DOHH2 (cell line): ENCODE data around the gene ZDHHC16.

ENCODE experiments used
- H3F3A ChIP-seq: fragments of 200-600 bp; sonication (generic), shearing (Covaris generic); 2 replicates; pipeline ENCODE4 v1.6.0; 2016; ENCODE audit warnings: antibody characterized with exemption, mild to moderate bottlenecking; ENCODE audit not compliant: control insufficient read depth, insufficient read depth
- H3K27ac ChIP-seq: fragments of 200-600 bp; sonication (generic); 2 replicates; pipeline ENCODE4 v1.5.1; 2014; ENCODE audit warnings: low read depth, mild to moderate bottlenecking, low read length, moderate library complexity
- H3K27me3 ChIP-seq: fragments of 200-600 bp; sonication (generic); 2 replicates; pipeline ENCODE4 v1.6.1; 2014; ENCODE audit warnings: mild to moderate bottlenecking, low read length, mixed read lengths; ENCODE audit not compliant: control insufficient read depth
- H3K36me3 ChIP-seq: fragments of 200-600 bp; sonication (generic); 2 replicates; pipeline ENCODE4 v1.6.1; 2014; ENCODE audit warnings: mild to moderate bottlenecking, low read length, moderate library complexity, mixed read lengths; ENCODE audit not compliant: control insufficient read depth
- H3K4me1 ChIP-seq: fragments of 200-600 bp; sonication (generic); 2 replicates; pipeline ENCODE4 v1.6.1; 2014; ENCODE audit warnings: mild to moderate bottlenecking, low read length, mixed read lengths; ENCODE audit not compliant: control insufficient read depth
- H3K4me2 ChIP-seq: fragments of 200-600 bp; sonication (generic); 2 replicates; pipeline ENCODE4 v1.6.0; 2014; ENCODE audit warnings: mild to moderate bottlenecking, low read length, moderate library complexity
- H3K4me3 ChIP-seq: fragments of 200-600 bp; sonication (generic); 2 replicates; pipeline ENCODE4 v1.5.1; 2014; ENCODE audit warnings: mild to moderate bottlenecking, low read length, mixed read lengths
- H3K79me2 ChIP-seq: fragments of 200-600 bp; sonication (generic); 2 replicates; pipeline ENCODE4 v1.6.1; 2014; ENCODE audit warnings: mild to moderate bottlenecking, low read length, mixed read lengths; ENCODE audit not compliant: control insufficient read depth
- H3K9me2 ChIP-seq: fragments of 200-600 bp; sonication (generic); replicated peaks from 2 replicates; pipeline ENCODE4 v1.6.1; 2014; ENCODE audit warnings: mild to moderate bottlenecking, low read length, mixed read lengths; ENCODE audit not compliant: control insufficient read depth
- H3K9me3 ChIP-seq: fragments of 200-600 bp; sonication (generic); 2 replicates; pipeline ENCODE4 v1.6.1; 2014; ENCODE audit warnings: antibody characterized with exemption, low read length, mixed read lengths; ENCODE audit not compliant: control insufficient read depth, insufficient read depth
- H4K20me1 ChIP-seq: fragments of 200-600 bp; sonication (generic); 2 replicates; pipeline ENCODE4 v1.6.0; 2014; ENCODE audit warnings: low read depth, mild to moderate bottlenecking, antibody characterized with exemption, low read length, moderate library complexity; ENCODE audit not compliant: control insufficient read depth, insufficient read depth
- EZH2phosphoT487 ChIP-seq: fragments of 200-600 bp; sonication (generic); IDR thresholded peaks from 2 replicates; pipeline ENCODE4 v1.6.1; 2017; ENCODE audit warnings: borderline replicate concordance, mild to moderate bottlenecking, antibody characterized with exemption, low read length, moderate library complexity, mixed read lengths
- TF ChIP-seq, protein P1 (sequence below): fragments of 200-600 bp; sonication (generic); IDR thresholded peaks from one replicate; pipeline ENCODE4 v1.5.1; 2014; ENCODE audit warnings: antibody characterized with exemption, mild to moderate bottlenecking, low read depth, low read length; ENCODE audit not compliant: poor library complexity, severe bottlenecking

Gene ZDHHC16

DNA sequence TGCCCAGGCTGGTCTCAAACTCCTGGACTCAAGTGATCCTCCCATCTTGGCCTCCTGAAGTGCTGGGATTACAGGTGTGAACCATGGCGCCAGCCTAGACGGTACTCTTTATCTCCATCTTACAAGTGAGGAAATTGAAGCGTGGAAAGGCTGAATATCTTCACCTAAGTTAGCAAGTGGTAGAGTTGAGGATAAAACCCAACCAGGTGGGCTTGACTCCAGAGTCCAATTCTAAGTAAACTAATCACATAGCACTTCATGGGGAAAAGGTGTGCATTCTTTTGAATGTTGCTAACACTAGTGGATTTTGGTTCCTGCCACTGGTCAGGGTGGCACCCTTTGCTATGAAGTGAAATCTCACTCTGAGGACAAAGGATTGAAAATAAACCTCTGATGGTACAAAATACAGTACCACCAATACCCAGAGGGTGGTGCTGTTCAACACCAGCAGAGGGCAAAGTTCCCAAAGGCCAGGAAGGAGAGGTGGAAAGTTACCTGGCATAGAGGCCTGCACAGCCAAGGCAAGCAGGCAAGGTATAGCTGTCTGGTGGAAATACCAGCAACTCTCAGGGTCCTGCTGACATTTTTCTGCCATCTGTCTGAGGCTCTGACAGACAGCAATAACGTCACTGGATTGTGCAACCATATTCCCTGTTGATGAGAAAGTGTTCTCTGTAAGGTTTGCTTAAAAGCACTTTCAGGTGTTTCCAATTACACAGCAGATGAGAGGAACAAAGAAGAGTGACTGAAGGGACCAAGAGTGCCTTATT, 17.6 kb downstream of the ZDHHC16 start:
- no peak overlapping the region for H3K27ac ChIP-seq
- H3K9me2 ChIP-seq, result no peaks in the 10 kb centered on the region
- 0 out of 2 replicates have a peak, but pooled peaks cover 3% of the 10 kb centered on the region for H3F3A ChIP-seq
- H3K27me3 ChIP-seq, result no peaks in the 10 kb centered on the region
- no peak for TF ChIP-seq EZH2phosphoT487
- TF ChIP-seq, protein P1, sequence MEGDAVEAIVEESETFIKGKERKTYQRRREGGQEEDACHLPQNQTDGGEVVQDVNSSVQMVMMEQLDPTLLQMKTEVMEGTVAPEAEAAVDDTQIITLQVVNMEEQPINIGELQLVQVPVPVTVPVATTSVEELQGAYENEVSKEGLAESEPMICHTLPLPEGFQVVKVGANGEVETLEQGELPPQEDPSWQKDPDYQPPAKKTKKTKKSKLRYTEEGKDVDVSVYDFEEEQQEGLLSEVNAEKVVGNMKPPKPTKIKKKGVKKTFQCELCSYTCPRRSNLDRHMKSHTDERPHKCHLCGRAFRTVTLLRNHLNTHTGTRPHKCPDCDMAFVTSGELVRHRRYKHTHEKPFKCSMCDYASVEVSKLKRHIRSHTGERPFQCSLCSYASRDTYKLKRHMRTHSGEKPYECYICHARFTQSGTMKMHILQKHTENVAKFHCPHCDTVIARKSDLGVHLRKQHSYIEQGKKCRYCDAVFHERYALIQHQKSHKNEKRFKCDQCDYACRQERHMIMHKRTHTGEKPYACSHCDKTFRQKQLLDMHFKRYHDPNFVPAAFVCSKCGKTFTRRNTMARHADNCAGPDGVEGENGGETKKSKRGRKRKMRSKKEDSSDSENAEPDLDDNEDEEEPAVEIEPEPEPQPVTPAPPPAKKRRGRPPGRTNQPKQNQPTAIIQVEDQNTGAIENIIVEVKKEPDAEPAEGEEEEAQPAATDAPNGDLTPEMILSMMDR, result peak; percentile 95
- H3K9me3 ChIP-seq, result no peaks in the 10 kb centered on the region
- H3K4me1 ChIP-seq, result peaks cover 6% of the 10 kb centered on the region
- peaks cover 93% of the 10 kb centered on the region for H3K36me3 ChIP-seq
- no peak overlapping the region for H3K4me2 ChIP-seq
- no peaks in the 10 kb centered on the region for H3K79me2 ChIP-seq
- H4K20me1 ChIP-seq, result no peaks in the 10 kb centered on the region
- H3K4me3 ChIP-seq, result no peak overlapping the region

DNA sequence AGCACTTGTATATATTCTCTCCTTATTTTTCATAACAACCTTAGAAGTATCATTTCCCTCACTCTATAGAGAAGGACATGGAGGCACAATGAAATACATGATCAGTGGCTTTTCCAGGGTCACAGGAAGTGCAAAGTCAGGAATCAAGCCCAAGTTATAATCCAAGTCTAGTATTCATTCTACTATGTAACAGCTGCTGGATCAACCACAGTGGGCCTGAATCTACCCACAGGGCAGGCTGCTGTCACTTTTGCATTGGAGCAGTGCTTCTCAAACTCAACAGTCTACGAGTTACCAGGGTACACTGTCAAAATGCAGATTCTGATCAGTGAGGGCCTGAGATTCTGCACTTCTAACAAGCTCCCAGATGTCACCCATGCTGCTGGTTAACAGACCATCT, 18.3 kb downstream of the ZDHHC16 start:
- Histone ChIP-seq H3K27me3 (no peaks in the 10 kb centered on the region), H4K20me1 (no peaks in the 10 kb centered on the region), H3F3A (0 out of 2 replicates have a peak, but pooled peaks cover 3% of the 10 kb centered on the region), H3K4me2 (no peak overlapping the region), H3K9me2 (no peaks in the 10 kb centered on the region), H3K4me3 (no peak overlapping the region), H3K27ac (no peak overlapping the region), H3K4me1 (peaks cover 13% of the 10 kb centered on the region), H3K36me3 (peaks cover 91% of the 10 kb centered on the region), H3K79me2 (no peaks in the 10 kb centered on the region), H3K9me3 (no peaks in the 10 kb centered on the region)
- no peak for TF ChIP-seq EZH2phosphoT487
- TF ChIP-seq, protein P1, result no peak

DNA sequence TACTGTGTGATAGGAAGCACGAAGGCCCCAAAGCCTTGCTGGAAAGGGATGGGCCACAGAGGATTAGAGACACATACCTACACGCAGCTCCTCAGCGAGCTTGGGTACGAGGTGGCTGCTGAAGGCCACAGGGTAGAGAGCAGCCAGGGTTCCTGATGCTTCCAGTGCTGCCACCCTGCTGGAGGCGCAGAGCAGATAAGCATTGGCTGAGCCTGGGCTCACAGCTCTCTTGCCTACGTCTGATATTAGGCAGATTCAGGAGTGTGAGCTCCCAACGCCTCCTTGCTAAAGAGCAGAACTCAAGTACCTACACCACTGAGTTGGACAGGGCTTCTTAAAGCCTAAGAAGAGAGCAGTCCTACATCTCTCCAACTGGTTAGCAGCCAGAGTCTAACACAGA, 20.0 kb downstream of the ZDHHC16 start:
- Histone ChIP-seq H3K4me1 (peaks cover 14% of the 10 kb centered on the region), H3K79me2 (no peaks in the 10 kb centered on the region), H3K9me2 (no peaks in the 10 kb centered on the region), H3K27ac (no peak overlapping the region), H3K27me3 (no peaks in the 10 kb centered on the region), H3K9me3 (no peaks in the 10 kb centered on the region), H4K20me1 (no peaks in the 10 kb centered on the region), H3K36me3 (peaks cover 90% of the 10 kb centered on the region), H3K4me3 (no peak overlapping the region), H3K4me2 (no peak overlapping the region), H3F3A (0 out of 2 replicates have a peak, but pooled peaks cover 3% of the 10 kb centered on the region)
- TF ChIP-seq, protein P1, result no peak
